ENCODE results near the gene POLR3F.
A peak's percentile ranks its signal among the peaks of the same experiment; 100 is the strongest.
"Not testable (repeated sequence)": the region's sequence is repeated elsewhere in the genome, so short reads cannot be mapped to it uniquely, and the experiment has no call there.

POLR3F gene

GRCh38 chr20:18466894-18467730, at the start of gene POLR3F, which contains the start of gene DZANK1:
Gene POLR3F, plus strand, starts transcription at chr20:18467390. Its CDS starts 117 bp downstream, at chr20:18467507.
Gene DZANK1, minus strand, starts transcription at chr20:18467030. Its CDS starts 1,672 bp downstream, at chr20:18465358.
- peak; percentile 98 for DNase-seq

- no peak for DNase-seq
These were observed 45.6 kb upstream of the POLR3F start for GRCh38 chr20:18421608-18422007.

- no peak for DNase-seq
These were observed 40.0 kb upstream of the POLR3F start for GRCh38 chr20:18427214-18427613.

GRCh38 chr20:18428490-18429173, 38.6 kb upstream of the POLR3F start:
- no peak for DNase-seq

GRCh38 chr20:18430172-18430826, 36.9 kb upstream of the POLR3F start:
- no peak for DNase-seq

- DNase-seq: no peak
These were observed 36.0 kb upstream of the POLR3F start for GRCh38 chr20:18431206-18431605.

GRCh38 chr20:18436847-18437246, 30.3 kb upstream of the POLR3F start:
- no peak for DNase-seq

- no peak for DNase-seq
These were observed 26.8 kb upstream of the POLR3F start for GRCh38 chr20:18440403-18440802.

GRCh38 chr20:18443886-18444285, 23.3 kb upstream of the POLR3F start:
- DNase-seq: no peak

- no peak for DNase-seq
These were observed 10.6 kb upstream of the POLR3F start for GRCh38 chr20:18456600-18456999.

- no peak for DNase-seq
These were observed 1.5 kb upstream of the POLR3F start for GRCh38 chr20:18465536-18466200.

- no peak for DNase-seq
These were observed 656 bp upstream of the POLR3F start for GRCh38 chr20:18466574-18466893.

GRCh38 chr20:18477218-18477617, 10.0 kb downstream of the POLR3F start:
- DNase-seq: no peak

GRCh38 chr20:18477821-18478220, 10.6 kb downstream of the POLR3F start:
- DNase-seq: no peak

GRCh38 chr20:18481596-18481995, 14.4 kb downstream of the POLR3F start:
- no peak for DNase-seq

GRCh38 chr20:18488301-18488700, 21.1 kb downstream of the POLR3F start:
- no peak for DNase-seq

GRCh38 chr20:18496042-18496441, 28.9 kb downstream of the POLR3F start:
- DNase-seq: no peak

- peak; percentile 36 for DNase-seq
These were observed 29.8 kb downstream of the POLR3F start, which contains the start of gene RBBP9 for GRCh38 chr20:18496740-18497592. Gene RBBP9, minus strand, starts transcription at chr20:18497225. Its CDS starts 58 bp downstream, at chr20:18497167.

- no peak for DNase-seq
These were observed 30.4 kb downstream of the POLR3F start for GRCh38 chr20:18497603-18498002.

GRCh38 chr20:18501672-18502071, 34.5 kb downstream of the POLR3F start:
- DNase-seq: not testable (repeated sequence)

- peak; percentile 14 for DNase-seq
These were observed 37.4 kb downstream of the POLR3F start for GRCh38 chr20:18504479-18505060.

GRCh38 chr20:18506744-18507143, 39.6 kb downstream of the POLR3F start:
- DNase-seq: no peak
